Measurements from ENCODE around the gene TEX11.

TEX11 gene

GRCh38 chrX:70497026-70497425 is 411.5 kb downstream of the TEX11 start:
- H3K9me3 ChIP-seq (ENCODE audit: control insufficient read depth, low read length), result no peaks in the 10 kb centered on the region
- H3K27me3 ChIP-seq (replicated peaks; ENCODE audit: control insufficient read depth, insufficient read depth, low read length), result peaks cover 10% of the 10 kb centered on the region
- no peak for DNase-seq (ENCODE audit: low read depth)
- H3K4me1 ChIP-seq (ENCODE audit: control insufficient read depth, insufficient read depth, low read length), result no peaks in the 10 kb centered on the region
- no peak overlapping the region for H3K9ac ChIP-seq (ENCODE audit: low read length)
- H3K4me3 ChIP-seq (ENCODE audit: low read length), result no peak overlapping the region
- H3K36me3 ChIP-seq (ENCODE audit: control insufficient read depth, insufficient read depth, low read length, severe bottlenecking), result peaks cover 2% of the 10 kb centered on the region

DNA sequence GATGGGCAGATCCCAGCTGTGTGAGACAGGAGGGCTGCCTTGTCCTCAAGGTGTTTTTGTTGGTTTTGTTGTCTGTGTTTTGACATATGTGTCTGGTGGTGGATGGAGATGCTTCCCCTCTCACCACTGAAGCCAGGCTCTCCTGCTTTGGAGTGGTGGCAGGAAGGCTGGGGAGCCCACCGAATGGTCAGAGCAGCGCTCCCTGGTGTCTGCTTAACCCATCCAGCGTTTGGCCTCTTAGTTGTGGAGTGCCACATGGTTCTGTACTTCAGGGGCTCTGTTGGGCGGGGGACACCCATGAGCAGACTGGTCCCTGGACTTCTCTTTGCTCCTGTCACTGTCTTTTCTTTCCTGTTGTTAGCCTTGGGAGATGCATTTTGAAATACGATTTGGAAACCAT is 412.0 kb downstream of the TEX11 start:
- no peak overlapping the region for H3K4me3 ChIP-seq (ENCODE audit: low read length)
- H3K9ac ChIP-seq (ENCODE audit: low read length), result no peak overlapping the region
- H3K36me3 ChIP-seq (ENCODE audit: control insufficient read depth, insufficient read depth, low read length, severe bottlenecking), result peaks cover under 1% of the 10 kb centered on the region
- no peaks in the 10 kb centered on the region for H3K9me3 ChIP-seq (ENCODE audit: control insufficient read depth, low read length)
- DNase-seq (ENCODE audit: low read depth), result no peak
- H3K27me3 ChIP-seq (replicated peaks; ENCODE audit: control insufficient read depth, insufficient read depth, low read length), result peaks cover 11% of the 10 kb centered on the region
- no peaks in the 10 kb centered on the region for H3K4me1 ChIP-seq (ENCODE audit: control insufficient read depth, insufficient read depth, low read length)

DNA sequence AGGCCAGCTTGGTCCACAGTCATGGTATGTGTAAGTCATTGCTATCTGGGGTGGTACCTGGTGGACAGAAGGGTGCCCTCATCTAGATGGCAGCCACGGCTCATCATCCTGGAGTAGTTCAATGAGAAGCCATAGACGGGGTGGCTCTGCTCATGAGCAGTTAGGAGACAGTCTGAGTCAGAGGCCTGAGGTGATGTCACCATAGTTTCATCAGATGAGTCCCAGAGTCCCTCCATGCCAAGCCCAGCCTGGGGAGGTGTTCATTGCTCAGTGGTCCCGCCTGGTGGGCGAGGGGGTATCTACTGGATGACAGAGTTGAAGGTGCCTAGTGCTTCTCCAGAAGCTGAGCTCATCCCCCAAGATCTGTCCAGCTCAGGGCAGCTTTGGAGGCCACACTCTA is 414.1 kb downstream of the TEX11 start:
- Histone ChIP-seq H3K36me3 (ENCODE audit: control insufficient read depth, insufficient read depth, low read length, severe bottlenecking) (no peaks in the 10 kb centered on the region), H3K27me3 (replicated peaks; ENCODE audit: control insufficient read depth, insufficient read depth, low read length) (peaks cover 12% of the 10 kb centered on the region), H3K9me3 (ENCODE audit: control insufficient read depth, low read length) (no peaks in the 10 kb centered on the region), H3K9ac (ENCODE audit: low read length) (no peak overlapping the region), H3K4me1 (ENCODE audit: control insufficient read depth, insufficient read depth, low read length) (no peaks in the 10 kb centered on the region), H3K4me3 (ENCODE audit: low read length) (no peak overlapping the region)
- DNase-seq (ENCODE audit: low read depth), result no peak

- Histone ChIP-seq H3K9me3 (ENCODE audit: control insufficient read depth, low read length) (no peaks in the 10 kb centered on the region), H3K4me1 (ENCODE audit: control insufficient read depth, insufficient read depth, low read length) (no peaks in the 10 kb centered on the region), H3K27me3 (replicated peaks; ENCODE audit: control insufficient read depth, insufficient read depth, low read length) (peaks cover 9% of the 10 kb centered on the region), H3K36me3 (ENCODE audit: control insufficient read depth, insufficient read depth, low read length, severe bottlenecking) (no peaks in the 10 kb centered on the region), H3K4me3 (ENCODE audit: low read length) (no peak overlapping the region), H3K9ac (ENCODE audit: low read length) (no peak overlapping the region)
- no peak for DNase-seq (ENCODE audit: low read depth)
Observed at GRCh38 chrX:70488856-70489255, 419.7 kb downstream of the TEX11 start.

DNA sequence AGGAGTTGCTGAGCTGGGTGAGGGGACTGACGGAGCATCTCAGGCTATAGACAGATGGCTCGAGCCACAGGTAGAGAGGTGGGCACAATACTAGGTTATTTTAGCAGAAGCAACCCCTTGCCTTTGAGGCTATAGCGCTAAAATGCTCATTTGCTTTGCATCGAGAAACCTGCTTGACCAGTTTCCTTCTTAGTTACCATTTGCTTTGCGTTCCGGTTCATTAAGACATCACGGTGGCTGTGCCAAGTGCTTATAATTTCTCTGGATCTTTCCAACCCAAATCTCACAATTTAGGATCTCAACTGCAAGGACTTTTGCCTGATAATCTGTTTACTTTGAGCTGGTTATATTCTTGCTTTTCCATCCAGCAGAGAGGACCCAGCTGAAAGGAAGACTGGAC is 423.0 kb downstream of the TEX11 start:
- Histone ChIP-seq H3K9me3 (ENCODE audit: control insufficient read depth, low read length) (no peaks in the 10 kb centered on the region), H3K36me3 (ENCODE audit: control insufficient read depth, insufficient read depth, low read length, severe bottlenecking) (no peaks in the 10 kb centered on the region), H3K9ac (ENCODE audit: low read length) (no peak overlapping the region), H3K4me1 (ENCODE audit: control insufficient read depth, insufficient read depth, low read length) (no peaks in the 10 kb centered on the region), H3K27me3 (replicated peaks; ENCODE audit: control insufficient read depth, insufficient read depth, low read length) (peaks cover 9% of the 10 kb centered on the region), H3K4me3 (ENCODE audit: low read length) (no peak overlapping the region)
- DNase-seq (ENCODE audit: low read depth), result no peak

DNA sequence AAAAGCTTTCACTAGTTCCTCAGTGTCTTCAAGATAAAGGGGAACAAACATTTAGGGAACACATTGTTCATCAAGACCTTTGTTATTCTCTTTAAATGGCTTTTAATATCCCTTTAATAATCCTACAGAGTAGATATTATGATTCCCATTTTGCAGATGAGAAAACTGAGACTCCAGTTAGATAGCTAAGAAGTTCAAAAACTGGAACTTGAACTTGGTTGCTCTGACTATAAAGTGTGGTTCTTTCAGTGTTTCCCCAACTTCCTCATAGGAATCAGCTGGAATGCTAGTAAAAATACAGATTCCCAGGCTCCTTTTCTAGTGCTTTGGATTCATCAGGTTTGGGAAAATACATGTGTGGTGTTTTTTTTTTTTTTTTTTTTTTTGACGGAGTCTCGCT is 426.2 kb downstream of the TEX11 start:
- no peak overlapping the region for H3K4me3 ChIP-seq (ENCODE audit: low read length)
- H3K4me1 ChIP-seq (ENCODE audit: control insufficient read depth, insufficient read depth, low read length), result peaks cover 10% of the 10 kb centered on the region
- H3K36me3 ChIP-seq (ENCODE audit: control insufficient read depth, insufficient read depth, low read length, severe bottlenecking), result no peaks in the 10 kb centered on the region
- no peaks in the 10 kb centered on the region for H3K9me3 ChIP-seq (ENCODE audit: control insufficient read depth, low read length)
- H3K27me3 ChIP-seq (replicated peaks; ENCODE audit: control insufficient read depth, insufficient read depth, low read length), result peaks cover 19% of the 10 kb centered on the region
- DNase-seq (ENCODE audit: low read depth), result no peak
- H3K9ac ChIP-seq (ENCODE audit: low read length), result no peak overlapping the region

- Histone ChIP-seq H3K27me3 (replicated peaks; ENCODE audit: control insufficient read depth, insufficient read depth, low read length) (peaks cover 21% of the 10 kb centered on the region), H3K9me3 (ENCODE audit: control insufficient read depth, low read length) (no peaks in the 10 kb centered on the region), H3K4me3 (ENCODE audit: low read length) (no peak overlapping the region), H3K36me3 (ENCODE audit: control insufficient read depth, insufficient read depth, low read length, severe bottlenecking) (no peaks in the 10 kb centered on the region), H3K4me1 (ENCODE audit: control insufficient read depth, insufficient read depth, low read length) (peaks cover 10% of the 10 kb centered on the region), H3K9ac (ENCODE audit: low read length) (no peak overlapping the region)
- peak; percentile 15 for DNase-seq (ENCODE audit: low read depth)
Observed at GRCh38 chrX:70481471-70482270, 426.8 kb downstream of the TEX11 start.

DNA sequence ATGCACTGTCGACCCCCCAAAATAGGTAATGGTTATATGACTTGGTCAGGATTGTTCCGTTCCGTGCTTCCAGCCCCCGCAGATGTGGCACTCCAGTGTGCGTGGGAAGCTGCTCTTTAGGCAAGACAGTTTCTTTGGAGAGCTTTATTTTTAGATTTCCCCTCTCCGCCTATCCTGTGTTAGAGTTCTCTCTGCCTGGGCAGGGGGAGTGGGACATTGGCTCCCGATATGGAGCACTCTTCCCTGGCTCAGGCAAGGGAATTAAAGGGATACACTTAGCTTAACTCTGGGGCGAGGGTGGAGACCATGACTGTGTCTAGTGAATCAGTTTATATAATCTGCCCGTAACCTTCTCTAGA is 427.9 kb downstream of the TEX11 start:
- H3K36me3 ChIP-seq (ENCODE audit: control insufficient read depth, insufficient read depth, low read length, severe bottlenecking), result no peaks in the 10 kb centered on the region

GRCh38 chrX:70479922-70480659 is 428.4 kb downstream of the TEX11 start:
- Histone ChIP-seq H3K36me3 (ENCODE audit: control insufficient read depth, insufficient read depth, low read length, severe bottlenecking) (no peaks in the 10 kb centered on the region), H3K9ac (ENCODE audit: low read length) (no peak overlapping the region), H3K4me3 (ENCODE audit: low read length) (peak overlapping the region; percentile 7), H3K4me1 (ENCODE audit: control insufficient read depth, insufficient read depth, low read length) (peaks cover 10% of the 10 kb centered on the region), H3K27me3 (replicated peaks; ENCODE audit: control insufficient read depth, insufficient read depth, low read length) (peaks cover 21% of the 10 kb centered on the region), H3K9me3 (ENCODE audit: control insufficient read depth, low read length) (no peaks in the 10 kb centered on the region)
- peak; percentile 26 for DNase-seq (ENCODE audit: low read depth)

More for the DNA sequence above, 427.9 kb downstream of the TEX11 start:
- peaks cover 21% of the 10 kb centered on the region for H3K27me3 ChIP-seq (replicated peaks; ENCODE audit: control insufficient read depth, insufficient read depth, low read length)
- H3K9ac ChIP-seq (ENCODE audit: low read length), result no peak overlapping the region
- H3K4me1 ChIP-seq (ENCODE audit: control insufficient read depth, insufficient read depth, low read length), result peaks cover 10% of the 10 kb centered on the region
- peak; percentile 30 for DNase-seq (ENCODE audit: low read depth)
- H3K4me3 ChIP-seq (ENCODE audit: low read length), result peak overlapping the region; percentile 7
- no peaks in the 10 kb centered on the region for H3K9me3 ChIP-seq (ENCODE audit: control insufficient read depth, low read length)

GRCh38 chrX:70479247-70479921 is 429.1 kb downstream of the TEX11 start:
- H3K9ac ChIP-seq (ENCODE audit: low read length), result no peak overlapping the region
- no peak overlapping the region for H3K4me3 ChIP-seq (ENCODE audit: low read length)
- peaks cover 21% of the 10 kb centered on the region for H3K27me3 ChIP-seq (replicated peaks; ENCODE audit: control insufficient read depth, insufficient read depth, low read length)
- peak; percentile 67 for DNase-seq (ENCODE audit: low read depth)
- H3K4me1 ChIP-seq (ENCODE audit: control insufficient read depth, insufficient read depth, low read length), result peaks cover 10% of the 10 kb centered on the region
- no peaks in the 10 kb centered on the region for H3K36me3 ChIP-seq (ENCODE audit: control insufficient read depth, insufficient read depth, low read length, severe bottlenecking)
- no peaks in the 10 kb centered on the region for H3K9me3 ChIP-seq (ENCODE audit: control insufficient read depth, low read length)

Measured in adipocyte (in vitro differentiated cells).